Amygdala (tissue), 56 donors: ENCODE data around the gene ARID1A.
"Not testable (repeated sequence)": the region's sequence is repeated elsewhere in the genome, so short reads cannot be mapped to it uniquely, and the experiment has no call there.

Experiments
- DNase-seq, 56 donors: peaks; one replicate each; lab custom pipeline; 2025; lab: John Stamatoyannopoulos, UW

ARID1A gene

GRCh38 chr1:26695356-26696118 is at the start of gene ARID1A:
ARID1A (plus strand) TSS chr1:26696015; CDS start chr1:26696404, 389 bp downstream.
- peak; percentile 51 to 97 (median 90) for DNase-seq

GRCh38 chr1:26664802-26665201 is 31.0 kb upstream of the ARID1A start:
- DNase-seq = no peak

- no peak for DNase-seq
Observed at GRCh38 chr1:26666855-26667254, 29.0 kb upstream of the ARID1A start.

GRCh38 chr1:26668106-26668786 is 27.6 kb upstream of the ARID1A start:
- not testable (repeated sequence) for DNase-seq

- DNase-seq = peak in 33 of 56 donors; percentile 8 to 59 (median 31)
Observed at GRCh38 chr1:26677306-26678115, 18.3 kb upstream of the ARID1A start.

GRCh38 chr1:26684763-26685508 is 10.9 kb upstream of the ARID1A start:
- DNase-seq = no peak

GRCh38 chr1:26686795-26687194 is 9.0 kb upstream of the ARID1A start:
- no peak for DNase-seq

- DNase-seq = no peak
Observed at GRCh38 chr1:26689504-26689903, 6.3 kb upstream of the ARID1A start.

GRCh38 chr1:26690157-26690556 is 5.7 kb upstream of the ARID1A start:
- DNase-seq = no peak

GRCh38 chr1:26690576-26691031 is 5.2 kb upstream of the ARID1A start:
- DNase-seq = no peak

GRCh38 chr1:26692211-26692792 is 3.5 kb upstream of the ARID1A start:
- DNase-seq = peak in 54 of 56 donors; percentile 37 to 87 (median 74)

- peak; percentile 45 to 95 (median 87) for DNase-seq
Observed at GRCh38 chr1:26692793-26693490, 2.9 kb upstream of the ARID1A start.

GRCh38 chr1:26693599-26694572 is 1.9 kb upstream of the ARID1A start:
- no peak for DNase-seq

GRCh38 chr1:26694638-26695355 is 1.0 kb upstream of the ARID1A start:
- no peak for DNase-seq

- peak in 4 of 56 donors; percentile 49 to 63 (median 56) for DNase-seq
Observed at GRCh38 chr1:26696119-26696653, 371 bp downstream of the ARID1A start.

GRCh38 chr1:26696654-26697430 is 1.0 kb downstream of the ARID1A start:
- DNase-seq = peak in 16 of 56 donors; percentile 6 to 56 (median 36)
